Heart left ventricle (tissue), 16 donors: ENCODE results near the gene NOTCH4. TPM values are rescaled to one million over a fixed set of nuclear protein-coding genes. Genes with fewer than 3 reads are reported as not detected.
A peak's percentile ranks its signal among the peaks of the same experiment; 100 is the strongest.

Experiments
- ATAC-seq, 4 donors: fragments of 200-7000 bp; cut with Tn5 transposase; one replicate each; pipeline ENCODE4 v1.9.1; 2020 to 2022; ENCODE audit warnings: moderate library complexity in 4 of 4, mild to moderate bottlenecking in 3 of 4, moderate number of reproducible peaks in 1 of 4
- DNase-seq, 5 donors: peaks; one replicate each; pipeline ENCODE4 v3.0.0-alpha.2; 2020
- H3K27ac ChIP-seq, 12 donors: fragments of 200-600 bp; sonication (generic) in 4 of 12; one replicate each; pipeline versions ENCODE4 v1.5.0 to v1.8.0; 2016 to 2022; ENCODE audit warnings: mild to moderate bottlenecking in 2 of 12
- H3K27me3 ChIP-seq, 9 donors: fragments of 200-600 bp; sonication (generic) in 2 of 9; one replicate each; pipeline versions ENCODE4 v1.5.1 to v1.8.0; 2016 to 2022; ENCODE audit warnings: mild to moderate bottlenecking in 3 of 9
- H3K36me3 ChIP-seq, 9 donors: fragments of 200-600 bp; sonication (generic) in 2 of 9; one replicate each; pipeline versions ENCODE4 v1.5.0 to v1.8.0; 2018 to 2022; ENCODE audit warnings: mild to moderate bottlenecking in 2 of 9
- H3K4me1 ChIP-seq, 12 donors: fragments of 200-600 bp; sonication (generic) in 4 of 12; one replicate each; pipeline versions ENCODE4 v1.5.0 to v1.8.0; 2016 to 2022; ENCODE audit warnings: mild to moderate bottlenecking in 3 of 12
- H3K4me3 ChIP-seq, 12 donors: fragments of 200-600 bp; sonication (generic) in 4 of 12; one replicate each; pipeline versions ENCODE4 v1.5.0 to v1.8.0; 2017 to 2022; ENCODE audit warnings: mild to moderate bottlenecking in 9 of 12, moderate library complexity in 4 of 12
- H3K9me3 ChIP-seq, 12 donors: fragments of 200-600 bp; sonication (generic) in 4 of 12; one replicate each; pipeline versions ENCODE4 v1.5.0 to v1.8.0; 2016 to 2022; ENCODE audit warnings: mild to moderate bottlenecking in 1 of 12
- POLR2A ChIP-seq, 2 donors: fragments of 450-650 bp; IDR thresholded peaks; one replicate each; pipeline ENCODE4 v1.6.1; 2017; ENCODE audit warnings: antibody characterized with exemption in 2 of 2, mild to moderate bottlenecking in 2 of 2, moderate library complexity in 2 of 2
- WGBS, 4 donors: extraction: QIAGEN DNeasy Blood & Tissue Kit in 2 of 4; methylation state at CpG; one replicate each; pipeline versions ENCODE4 v1.1.5 to v1.1.7; 2013 to 2018; 5-methylcytosine and 5-hydroxymethylcytosine counted together
- intact Hi-C, 10 donors: fragments of 100-400 bp; cut with DNase I; formaldehyde crosslinking; loops; one replicate each; pipeline versions ENCODE4 v1.11.1 to v1.14.2; 2022
- polyA plus RNA-seq, 2 donors: library from polyadenylated mRNA; stranded (reverse); fragments of 200-250 nt; gene quantifications; one replicate each; pipeline ENCODE4 v1.2.3, GENCODE V29; 2013
- total RNA-seq, 9 donors: library from RNA; depleted of rRNA in 2 of 9; stranded (reverse); fragments of >200 nt in 2 of 9; fragmentation: NEBNext Ultra II Directional in 3 of 9; extraction: Animal tissue kit (Norgen Biotek cat#: 25700) in 3 of 9; gene quantifications; one replicate each; pipeline versions ENCODE4 v1.1.0 to v1.2.4, GENCODE V29; 2016 to 2023
- TF ChIP-seq, protein P1 (sequence below), 12 donors: fragments of 200-600 bp; sonication (generic) in 4 of 12; IDR thresholded peaks; one replicate each; pipeline versions ENCODE4 v1.5.0 to v1.8.0; 2018 to 2022; ENCODE audit warnings: antibody characterized with exemption in 12 of 12, mild to moderate bottlenecking in 5 of 12
- donor health status: ischemic (EF 13 %, LVEDD 7.1; RV severe dilation, severe dysfunction).
- donor health status: healthy with polysubstance abuse.
- donor health status: DM: no; HTN: yes; CAD: no.
- donor health status: DM: no; HTN: no; CAD: no.
- donor health status: ischemic (EF 25% LVEDD 6.9; RV normal size, moderate dysfunction).
- donor health status: ischemic (EF 25% LVEDD 5.7; RV mildly dilated, moderate dysfunction).
- donor health status: healthy.
- donor health status: DM: yes; HTN: yes; CAD: no.
- donor health status: ischemic (EF 35%, LVEDD 5.7; RV mildly dilated, moderate dysfunction).
- donor health status: nonischemic (EF 11% LVEDD 7.7; RV severe dilation, severe dysfunction).
- donor health status: DM: yes; HTN: yes; CAD: no.
- donor health status: PGD.
- donor health status: ischemic (EF 29% LVEDD 5.4; RV normal size, mild dysfunction).
- donor health status: nonischemic (EF 23%, LVEDD 6.1; RV moderate dilation, normal function).

Gene NOTCH4
- total and polyA plus RNA-seq, 11 donors, result 15.8 to 55.5 (median 24.9) TPM

DNA sequence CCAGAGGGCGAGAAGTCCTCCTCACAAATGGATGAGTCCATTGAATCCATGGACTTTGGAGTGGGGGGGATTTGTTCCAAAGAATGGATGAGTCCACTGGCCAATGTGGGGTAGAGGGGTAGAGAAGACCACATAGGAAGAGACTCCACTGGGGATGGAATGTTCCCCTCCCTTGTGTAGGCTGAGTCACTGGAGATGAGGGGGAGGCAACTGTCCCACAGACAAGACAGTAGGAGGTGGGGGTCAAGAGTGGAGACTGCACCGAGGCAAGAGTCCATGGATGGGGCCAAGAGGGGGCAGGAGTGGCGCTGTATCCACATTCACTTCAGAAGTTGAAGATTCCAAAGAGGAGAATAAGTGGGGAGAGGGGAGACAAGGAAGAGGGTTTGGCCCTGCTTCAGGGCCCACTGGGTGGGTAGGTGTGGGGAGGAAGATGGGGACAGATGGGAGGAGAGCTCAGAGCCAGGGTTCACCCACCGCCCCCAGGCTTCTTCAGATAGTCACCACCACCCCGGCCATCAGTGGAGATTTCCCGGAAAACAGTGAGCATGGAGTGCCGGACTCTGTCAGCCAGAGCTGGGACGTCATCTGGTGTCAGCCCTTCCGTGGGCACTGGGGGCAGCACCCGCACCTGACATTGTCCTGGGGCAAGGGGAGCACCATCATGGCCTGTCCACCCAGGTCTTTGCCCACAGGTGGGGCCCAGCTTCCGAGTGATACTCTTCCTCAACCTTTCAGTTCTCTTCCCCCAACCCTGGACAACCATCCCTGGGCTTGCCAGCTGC is 54.9 kb downstream of the NOTCH4 start:
- H3K27me3 ChIP-seq, result no peaks in the 10 kb centered on the region
- H3K9me3 ChIP-seq, result no peaks in the 10 kb centered on the region
- peak in 1 of 4 donors; percentile 11 for ATAC-seq
- no peak for DNase-seq
- intact Hi-C loops, result loop anchor here in 1 of 10 donors (5.0 kb wide), 1 partner anchor 47 kb away; no protein-coding TSS in a partner anchor
- no peak overlapping the region for H3K4me3 ChIP-seq
- 80 to 91% (median 82%) methylated on average over 11 of the region's 11 CpGs for WGBS, 4 donors
- no peak overlapping the region for H3K27ac ChIP-seq
- TF ChIP-seq POLR2A (IDR thresholded peaks at IDR 0.05), result no peak
- TF ChIP-seq, protein P1, sequence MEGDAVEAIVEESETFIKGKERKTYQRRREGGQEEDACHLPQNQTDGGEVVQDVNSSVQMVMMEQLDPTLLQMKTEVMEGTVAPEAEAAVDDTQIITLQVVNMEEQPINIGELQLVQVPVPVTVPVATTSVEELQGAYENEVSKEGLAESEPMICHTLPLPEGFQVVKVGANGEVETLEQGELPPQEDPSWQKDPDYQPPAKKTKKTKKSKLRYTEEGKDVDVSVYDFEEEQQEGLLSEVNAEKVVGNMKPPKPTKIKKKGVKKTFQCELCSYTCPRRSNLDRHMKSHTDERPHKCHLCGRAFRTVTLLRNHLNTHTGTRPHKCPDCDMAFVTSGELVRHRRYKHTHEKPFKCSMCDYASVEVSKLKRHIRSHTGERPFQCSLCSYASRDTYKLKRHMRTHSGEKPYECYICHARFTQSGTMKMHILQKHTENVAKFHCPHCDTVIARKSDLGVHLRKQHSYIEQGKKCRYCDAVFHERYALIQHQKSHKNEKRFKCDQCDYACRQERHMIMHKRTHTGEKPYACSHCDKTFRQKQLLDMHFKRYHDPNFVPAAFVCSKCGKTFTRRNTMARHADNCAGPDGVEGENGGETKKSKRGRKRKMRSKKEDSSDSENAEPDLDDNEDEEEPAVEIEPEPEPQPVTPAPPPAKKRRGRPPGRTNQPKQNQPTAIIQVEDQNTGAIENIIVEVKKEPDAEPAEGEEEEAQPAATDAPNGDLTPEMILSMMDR (IDR thresholded peaks at IDR 0.05), result peak in 1 of 12 donors; percentile 11
- H3K36me3 ChIP-seq, result peaks cover 0 to 68% (median 55%) of the 10 kb centered on the region in 9 donors
- peaks cover 0 to 12% (median 0%) of the 10 kb centered on the region in 12 donors for H3K4me1 ChIP-seq

DNA sequence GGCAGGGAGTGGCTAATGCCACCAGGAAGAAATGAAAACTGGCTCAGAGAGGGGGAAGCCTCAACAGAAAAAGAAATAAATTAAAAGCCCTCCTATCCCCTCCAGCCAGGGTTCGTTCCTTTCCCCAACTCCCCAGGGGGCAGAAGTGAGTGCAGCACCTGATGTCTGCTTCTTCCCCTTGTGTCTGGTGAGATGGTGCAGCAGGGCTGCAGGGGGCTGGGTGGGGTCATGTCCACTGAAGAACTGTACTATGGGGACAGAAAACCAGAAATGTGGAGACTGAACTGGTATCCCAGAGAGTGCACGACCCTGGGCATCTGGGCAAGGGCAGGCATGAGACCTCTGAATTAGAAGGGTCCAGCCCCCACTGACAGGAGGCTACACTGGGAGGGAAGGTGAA is 55.5 kb downstream of the NOTCH4 start:
- H3K27me3 ChIP-seq, result no peaks in the 10 kb centered on the region
- peaks cover 0 to 6% (median 0%) of the 10 kb centered on the region in 12 donors for H3K4me1 ChIP-seq
- WGBS, 4 donors, result 61 to 77% (median 66%) methylated on average over 1 to 2 of the region's 2 CpGs
- peaks cover 0 to 69% (median 55%) of the 10 kb centered on the region in 9 donors for H3K36me3 ChIP-seq
- no peaks in the 10 kb centered on the region for H3K9me3 ChIP-seq
- ATAC-seq (no peak), DNase-seq (peak in 1 of 5 donors; percentile 14)
- TF ChIP-seq, protein P1 (IDR thresholded peaks at IDR 0.05), result no peak
- no peak for TF ChIP-seq POLR2A (IDR thresholded peaks at IDR 0.05)
- H3K27ac ChIP-seq, result peak overlapping the region in 2 of 12 donors; percentile 9 to 38
- intact Hi-C loops, result loop anchor here in 1 of 10 donors (5.0 kb wide), 1 partner anchor 46 kb away; no protein-coding TSS in a partner anchor
- H3K4me3 ChIP-seq, result no peak overlapping the region

DNA sequence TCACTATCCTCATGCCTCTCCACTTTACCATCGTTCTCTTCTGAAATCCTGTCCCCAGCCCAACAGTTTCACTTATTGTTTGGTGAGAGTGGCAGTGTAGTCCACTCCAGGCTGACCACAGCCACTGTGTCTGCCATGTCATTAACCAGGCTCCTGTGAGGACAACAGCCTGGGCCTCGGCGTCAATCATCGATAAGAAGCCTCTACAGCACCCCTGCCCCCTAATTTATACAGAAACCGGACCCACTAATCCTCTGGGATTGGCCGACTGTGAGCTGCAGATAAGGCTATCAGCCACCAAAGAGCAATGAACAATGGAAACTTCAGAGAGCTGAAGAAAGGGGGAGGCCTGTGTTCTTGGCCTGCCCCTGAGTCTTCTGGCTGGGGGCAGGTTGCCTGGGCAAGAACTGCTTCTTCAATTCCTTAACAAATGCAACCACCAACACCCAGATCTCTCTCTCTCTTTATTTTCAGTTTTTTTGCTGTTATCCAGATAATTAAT is 56.1 kb downstream of the NOTCH4 start:
- TF ChIP-seq, protein P1 (IDR thresholded peaks at IDR 0.05), result no peak
- no peak for TF ChIP-seq POLR2A (IDR thresholded peaks at IDR 0.05)
- Histone ChIP-seq H3K4me3 (no peak overlapping the region), H3K27me3 (no peaks in the 10 kb centered on the region), H3K27ac (peak overlapping the region in 2 of 12 donors; percentile 9 to 38), H3K36me3 (peaks cover 0 to 74% (median 55%) of the 10 kb centered on the region in 9 donors), H3K4me1 (peaks cover 0 to under 1% (median 0%) of the 10 kb centered on the region in 12 donors), H3K9me3 (no peaks in the 10 kb centered on the region)
- no peak for ATAC-seq
- WGBS, 4 donors, result 38 to 63% (median 45%) methylated on average over 6 of the region's 6 CpGs
- intact Hi-C loops, result loop anchor here in 1 of 10 donors (5.0 kb wide), 1 partner anchor 46 kb away; no protein-coding TSS in a partner anchor
- DNase-seq, result no peak

DNA sequence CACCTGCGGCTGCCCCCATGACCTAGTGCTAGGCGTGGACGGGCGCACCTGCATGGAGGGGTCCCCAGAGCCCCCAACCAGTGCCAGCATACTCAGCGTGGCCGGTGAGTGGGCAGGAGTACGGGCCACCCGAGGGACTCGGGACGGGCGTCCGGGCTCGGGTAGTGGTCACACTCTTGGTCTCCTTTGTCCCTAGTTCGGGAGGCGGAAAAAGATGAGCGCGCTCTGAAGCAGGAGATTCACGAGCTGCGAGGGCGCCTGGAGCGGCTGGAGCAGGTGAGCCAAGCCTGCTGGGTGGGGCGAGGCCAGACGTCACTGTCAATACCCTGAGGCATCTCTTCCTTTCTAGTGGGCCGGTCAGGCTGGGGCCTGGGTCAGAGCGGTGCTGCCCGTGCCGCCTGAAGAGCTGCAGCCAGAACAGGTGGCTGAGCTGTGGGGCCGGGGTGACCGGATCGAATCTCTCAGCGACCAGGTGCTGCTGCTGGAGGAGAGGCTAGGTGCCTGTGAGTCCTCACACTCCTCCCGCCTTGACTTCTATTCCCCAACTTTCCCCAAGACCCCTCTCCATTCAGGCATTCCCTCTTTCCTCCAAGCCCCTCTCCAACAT is 56.6 kb downstream of the NOTCH4 start:
- Histone ChIP-seq H3K27ac (peak overlapping the region in 2 of 12 donors; percentile 8 to 38), H3K4me3 (no peak overlapping the region), H3K36me3 (peaks cover 0 to 79% (median 60%) of the 10 kb centered on the region in 9 donors), H3K9me3 (no peaks in the 10 kb centered on the region), H3K4me1 (no peaks in the 10 kb centered on the region), H3K27me3 (no peaks in the 10 kb centered on the region)
- TF ChIP-seq, protein P1 (IDR thresholded peaks at IDR 0.05), result no peak
- no peak for TF ChIP-seq POLR2A (IDR thresholded peaks at IDR 0.05)
- DNase-seq (no peak), ATAC-seq (no peak)
- WGBS, 4 donors, result 81 to 86% (median 83%) methylated on average over 29 to 32 of the region's 32 CpGs
- intact Hi-C loops, result loop anchor here in 1 of 10 donors (5.0 kb wide), 1 partner anchor 45 kb away; no protein-coding TSS in a partner anchor
